RWPE2 (cell line): ENCODE measurements around the gene PTHLH.

Experiments used
- ATAC-seq: fragments of 200-7000 bp; cut with Tn5 transposase; 3 replicates; pipeline ENCODE4 v1.9.1; 2021; ENCODE audit warnings: low read depth
- DNase-seq: peaks from one replicate; pipeline ENCODE4 v3.0.0-alpha.2; 2020; ENCODE audit warnings: low spot score
- H3K27ac ChIP-seq: fragments of 450-650 bp; 2 replicates; pipeline ENCODE4 v1.5.1; 2017; ENCODE audit warnings: mild to moderate bottlenecking; ENCODE audit not compliant: poor library complexity, severe bottlenecking
- H3K27me3 ChIP-seq: fragments of 250-450 bp; sonication (Bioruptor Pico); 2 replicates; pipeline ENCODE4 v1.5.1; 2021; ENCODE audit warnings: mild to moderate bottlenecking, moderate library complexity; ENCODE audit not compliant: insufficient read depth, poor library complexity, severe bottlenecking
- H3K36me3 ChIP-seq: fragments of 250-450 bp; sonication (Bioruptor Pico); 2 replicates; pipeline ENCODE4 v1.5.1; 2020; ENCODE audit warnings: low read depth, mild to moderate bottlenecking, moderate library complexity
- H3K4me1 ChIP-seq: fragments of 250-450 bp; sonication (Bioruptor Pico); 2 replicates; pipeline ENCODE4 v1.5.1; 2021; ENCODE audit warnings: mild to moderate bottlenecking, moderate library complexity; ENCODE audit not compliant: insufficient read depth, poor library complexity, severe bottlenecking
- H3K4me3 ChIP-seq: fragments of 250-450 bp; sonication (Bioruptor Pico); 2 replicates; pipeline ENCODE4 v1.5.1; 2021; ENCODE audit warnings: mild to moderate bottlenecking, moderate library complexity; ENCODE audit not compliant: severe bottlenecking
- H3K9me3 ChIP-seq: fragments of 250-450 bp; sonication (Bioruptor Pico); 2 replicates; pipeline ENCODE4 v1.5.1; 2021; ENCODE audit warnings: mild to moderate bottlenecking, moderate library complexity; ENCODE audit not compliant: severe bottlenecking
- TF ChIP-seq, protein P1 (sequence below): fragments of 450-650 bp; IDR thresholded peaks from one replicate; pipeline ENCODE4 v1.5.1; 2017; ENCODE audit warnings: mild to moderate bottlenecking, moderate library complexity; ENCODE audit not compliant: poor library complexity, severe bottlenecking

The PTHLH gene

DNA sequence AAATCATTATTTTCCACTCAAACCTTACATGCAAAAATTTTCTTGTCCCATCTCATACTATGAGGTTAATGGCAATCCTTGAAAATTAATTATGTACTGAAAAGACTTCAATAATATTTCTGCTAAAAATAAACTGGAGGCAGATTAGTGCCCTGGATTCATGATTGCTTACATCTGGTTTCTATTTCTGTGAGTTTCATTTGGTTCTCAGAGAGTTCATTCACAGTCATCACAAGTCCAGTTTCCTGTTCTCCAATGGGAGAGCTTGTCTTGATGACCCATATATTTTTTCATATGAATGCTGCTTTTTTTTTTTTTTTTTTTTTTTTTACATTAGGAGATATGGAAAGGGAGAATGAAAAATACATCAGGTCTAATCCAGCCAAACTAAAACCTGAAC, 6.6 kb upstream of the PTHLH start:
- Histone ChIP-seq H3K36me3 (no peaks in the 10 kb centered on the region), H3K9me3 (no peaks in the 10 kb centered on the region), H3K4me3 (no peak overlapping the region), H3K4me1 (peaks cover 49% of the 10 kb centered on the region), H3K27ac (peak overlapping the region; percentile 96), H3K27me3 (no peaks in the 10 kb centered on the region)
- DNase-seq (no peak), ATAC-seq (no peak)
- TF ChIP-seq, protein P1, sequence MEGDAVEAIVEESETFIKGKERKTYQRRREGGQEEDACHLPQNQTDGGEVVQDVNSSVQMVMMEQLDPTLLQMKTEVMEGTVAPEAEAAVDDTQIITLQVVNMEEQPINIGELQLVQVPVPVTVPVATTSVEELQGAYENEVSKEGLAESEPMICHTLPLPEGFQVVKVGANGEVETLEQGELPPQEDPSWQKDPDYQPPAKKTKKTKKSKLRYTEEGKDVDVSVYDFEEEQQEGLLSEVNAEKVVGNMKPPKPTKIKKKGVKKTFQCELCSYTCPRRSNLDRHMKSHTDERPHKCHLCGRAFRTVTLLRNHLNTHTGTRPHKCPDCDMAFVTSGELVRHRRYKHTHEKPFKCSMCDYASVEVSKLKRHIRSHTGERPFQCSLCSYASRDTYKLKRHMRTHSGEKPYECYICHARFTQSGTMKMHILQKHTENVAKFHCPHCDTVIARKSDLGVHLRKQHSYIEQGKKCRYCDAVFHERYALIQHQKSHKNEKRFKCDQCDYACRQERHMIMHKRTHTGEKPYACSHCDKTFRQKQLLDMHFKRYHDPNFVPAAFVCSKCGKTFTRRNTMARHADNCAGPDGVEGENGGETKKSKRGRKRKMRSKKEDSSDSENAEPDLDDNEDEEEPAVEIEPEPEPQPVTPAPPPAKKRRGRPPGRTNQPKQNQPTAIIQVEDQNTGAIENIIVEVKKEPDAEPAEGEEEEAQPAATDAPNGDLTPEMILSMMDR: no peak

DNA sequence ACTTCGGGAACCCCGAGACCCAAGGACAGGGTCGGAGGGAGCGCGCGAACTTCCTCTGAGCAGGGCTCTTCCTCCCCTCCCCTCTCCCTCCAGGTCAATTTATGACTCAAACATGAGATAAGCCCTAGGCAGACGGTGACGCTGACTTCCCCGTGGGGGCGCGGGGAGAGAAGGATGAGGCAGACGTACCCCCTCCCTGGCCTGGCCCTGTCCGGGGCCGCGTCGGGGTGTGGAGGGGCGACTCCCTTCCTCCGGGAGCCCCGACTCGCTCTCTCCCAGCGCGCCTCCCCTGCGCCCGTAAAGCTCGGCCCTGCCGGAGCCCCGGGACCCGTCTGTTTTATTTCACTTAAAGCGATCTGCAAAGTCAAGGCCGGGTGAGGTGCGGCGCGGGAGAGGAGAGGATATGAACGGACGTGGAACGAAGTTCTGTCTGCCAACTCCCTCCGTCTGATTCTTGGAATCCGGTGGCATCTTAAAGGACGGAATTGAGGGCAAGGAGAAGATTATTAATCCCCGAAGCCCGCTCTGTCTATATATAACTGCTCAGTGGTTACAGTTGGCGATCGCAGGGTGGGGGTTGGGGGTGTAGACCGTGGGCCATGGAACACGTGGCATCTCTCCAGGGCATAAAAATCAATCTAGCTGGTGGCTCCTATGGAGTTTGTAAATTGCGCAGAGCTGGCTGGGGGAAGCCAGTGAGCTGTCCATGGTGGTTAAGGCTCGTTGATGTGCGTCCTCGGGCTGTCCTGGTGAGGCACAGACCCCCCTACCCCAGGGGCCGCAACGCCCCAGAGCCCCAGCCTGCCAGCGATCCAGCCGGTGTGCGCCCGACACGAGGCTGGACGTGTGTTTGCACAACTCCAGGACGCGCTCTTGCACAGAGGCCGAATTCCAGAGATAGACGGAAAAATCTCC, 2.9 kb upstream of the PTHLH start:
- Histone ChIP-seq H3K36me3 (peaks cover 4% of the 10 kb centered on the region; the same call in 1 of the 2 replicates), H3K4me3 (peak overlapping the region; percentile 34), H3K27ac (peak overlapping the region; percentile 96), H3K27me3 (no peaks in the 10 kb centered on the region), H3K9me3 (no peaks in the 10 kb centered on the region), H3K4me1 (peaks cover 31% of the 10 kb centered on the region)
- peak; percentile 62 for ATAC-seq
- DNase-seq: peak; percentile 62
- TF ChIP-seq, protein P1: no peak

DNA sequence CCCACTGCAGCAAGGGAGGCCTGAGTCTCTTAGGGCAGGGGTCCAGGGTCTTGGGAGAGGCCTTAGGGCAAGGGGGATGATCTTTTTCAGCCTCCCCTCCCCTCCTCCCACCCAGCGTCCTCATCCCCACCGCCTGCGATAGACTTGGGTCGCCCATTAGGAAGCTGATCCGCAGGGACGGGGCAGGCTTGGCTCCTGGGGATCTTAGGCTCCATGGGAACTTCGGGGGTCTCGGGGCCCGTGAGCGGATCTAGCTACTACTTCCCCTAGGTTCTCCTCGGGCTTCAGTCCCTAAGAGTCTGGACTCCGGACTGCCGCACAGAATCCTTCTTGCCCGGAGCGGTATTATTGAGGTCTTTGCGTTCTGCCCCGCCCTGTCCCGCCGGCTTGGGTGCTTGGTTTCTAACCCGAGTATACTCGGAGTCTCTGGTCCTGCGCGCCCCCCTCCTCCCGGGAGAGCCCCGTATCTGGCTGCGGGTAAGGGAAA, 2.2 kb upstream of the PTHLH start:
- peak overlapping the region; percentile 34 for H3K4me3 ChIP-seq
- H3K36me3 ChIP-seq: peaks cover 4% of the 10 kb centered on the region; the same call in 1 of the 2 replicates
- TF ChIP-seq, protein P1: no peak
- H3K27ac ChIP-seq: peak overlapping the region; percentile 96
- H3K4me1 ChIP-seq: peaks cover 31% of the 10 kb centered on the region
- H3K27me3 ChIP-seq: no peaks in the 10 kb centered on the region
- ATAC-seq (no peak), DNase-seq (no peak)
- H3K9me3 ChIP-seq: no peaks in the 10 kb centered on the region

DNA sequence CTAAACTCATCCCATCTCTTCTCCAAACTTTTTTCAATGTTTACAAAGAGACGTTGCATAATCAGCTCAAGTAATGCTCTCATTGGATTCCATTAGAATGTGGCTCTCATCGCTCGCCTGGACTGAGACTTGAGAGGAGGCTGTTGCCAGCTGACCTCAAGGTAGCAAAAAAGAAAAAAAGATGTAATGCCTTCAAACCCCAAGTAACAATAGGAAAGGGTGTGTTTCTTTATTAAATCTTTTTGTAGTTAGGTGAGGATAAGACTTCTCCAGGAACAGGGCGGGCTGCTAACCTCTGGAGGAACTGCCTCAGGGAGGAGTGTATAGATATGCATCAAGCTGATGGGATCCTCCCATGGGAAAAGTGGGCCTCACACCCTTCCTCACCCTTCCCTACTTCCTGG, 956 bp upstream of the PTHLH start:
- TF ChIP-seq, protein P1: no peak
- Histone ChIP-seq H3K36me3 (peaks cover 9% of the 10 kb centered on the region), H3K27ac (peak overlapping the region; percentile 96), H3K4me3 (no peak overlapping the region), H3K4me1 (peaks cover 31% of the 10 kb centered on the region), H3K27me3 (no peaks in the 10 kb centered on the region), H3K9me3 (no peaks in the 10 kb centered on the region)
- ATAC-seq (peak; percentile 23), DNase-seq (no peak)

DNA sequence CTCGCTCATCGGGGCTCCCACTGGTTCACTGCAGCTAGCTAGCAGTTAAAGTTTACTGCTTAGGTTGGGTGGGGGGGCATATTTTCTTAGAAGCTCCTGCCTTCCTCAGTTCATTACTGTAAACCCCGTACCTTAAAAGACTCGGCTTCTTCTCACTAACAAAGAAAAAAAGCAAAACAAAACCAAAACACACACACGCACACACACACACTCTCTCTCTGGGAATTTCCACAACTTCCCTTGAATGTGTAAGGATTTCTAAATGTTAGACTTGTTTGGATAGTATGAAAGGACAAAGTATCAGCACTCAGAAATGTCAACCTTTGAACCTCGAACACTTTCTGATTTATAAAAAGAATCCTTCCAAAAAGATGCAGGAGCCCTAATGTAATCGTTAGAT, 927 bp downstream of the PTHLH start:
- ATAC-seq (no peak), DNase-seq (no peak)
- Histone ChIP-seq H3K27ac (peak overlapping the region; percentile 96), H3K4me1 (peaks cover 29% of the 10 kb centered on the region), H3K36me3 (peaks cover 25% of the 10 kb centered on the region), H3K27me3 (no peaks in the 10 kb centered on the region), H3K9me3 (no peaks in the 10 kb centered on the region), H3K4me3 (peak overlapping the region; percentile 58)
- TF ChIP-seq, protein P1: no peak
